Trophoblast cell (in vitro differentiated cells and primary cell): ENCODE measurements around the gene ARHGAP22.

Experiments
- DNase-seq, 2 donors: peaks; one replicate each; pipeline ENCODE4 v3.0.0-alpha.2; 2016
- H2AFZ ChIP-seq: 2 replicates; pipeline ENCODE4 v1.6.1; 2013; ENCODE audit warnings: low read length, moderate library complexity, mild to moderate bottlenecking; ENCODE audit not compliant: insufficient read depth, poor library complexity
- H2AK5ac ChIP-seq: 2 replicates; pipeline ENCODE4 v1.6.1; 2013; ENCODE audit warnings: mild to moderate bottlenecking, low read length
- H2BK120ac ChIP-seq: 2 replicates; pipeline ENCODE4 v1.6.1; 2013; ENCODE audit warnings: low read length, mild to moderate bottlenecking, moderate library complexity; ENCODE audit not compliant: insufficient read depth, poor library complexity
- H2BK12ac ChIP-seq: 2 replicates; pipeline ENCODE4 v1.6.1; 2013; ENCODE audit warnings: mild to moderate bottlenecking, low read length, moderate library complexity
- H2BK5ac ChIP-seq: 2 replicates; pipeline ENCODE4 v1.6.1; 2013; ENCODE audit warnings: low read length, low read depth, moderate library complexity, mild to moderate bottlenecking; ENCODE audit not compliant: poor library complexity
- H3K14ac ChIP-seq: 2 replicates; pipeline ENCODE4 v1.6.1; 2013; ENCODE audit warnings: mild to moderate bottlenecking, low read length
- H3K18ac ChIP-seq: 2 replicates; pipeline ENCODE4 v1.6.1; 2013; ENCODE audit warnings: mild to moderate bottlenecking, low read length
- H3K23ac ChIP-seq: 2 replicates; pipeline ENCODE4 v1.6.1; 2013; ENCODE audit warnings: low read length
- H3K27ac ChIP-seq: 2 replicates; pipeline ENCODE4 v1.5.1; 2013; ENCODE audit warnings: low read depth, mild to moderate bottlenecking, inconsistent platforms, low read length, moderate library complexity
- H3K27me3 ChIP-seq: 2 replicates; pipeline ENCODE4 v1.6.1; 2013; ENCODE audit warnings: inconsistent platforms, mild to moderate bottlenecking, low read length, moderate library complexity; ENCODE audit not compliant: insufficient read depth
- H3K36me3 ChIP-seq, 2 experiments: 1 replicate in 1 of 2; 2 replicates in 1 of 2; pipeline ENCODE4 v1.6.1; 2013; ENCODE audit warnings: low read length in 2 of 2, mild to moderate bottlenecking in 2 of 2, moderate library complexity in 1 of 2; ENCODE audit not compliant: insufficient read depth in 2 of 2, control insufficient read depth in 1 of 2
- H3K4ac ChIP-seq: 2 replicates; pipeline ENCODE4 v1.6.1; 2013; ENCODE audit warnings: low read depth, mild to moderate bottlenecking, low read length, moderate library complexity
- H3K4me1 ChIP-seq, 2 experiments: 1 replicate in 1 of 2; 2 replicates in 1 of 2; pipeline ENCODE4 v1.6.1; 2013; ENCODE audit warnings: low read length in 2 of 2, mild to moderate bottlenecking in 2 of 2, moderate library complexity in 1 of 2; ENCODE audit not compliant: insufficient read depth in 2 of 2, control insufficient read depth in 1 of 2
- H3K4me2 ChIP-seq: 2 replicates; pipeline ENCODE4 v1.6.1; 2013; ENCODE audit warnings: inconsistent platforms, mild to moderate bottlenecking, low read length, moderate library complexity
- H3K4me3 ChIP-seq: 2 replicates; pipeline ENCODE4 v1.5.1; 2013; ENCODE audit warnings: mild to moderate bottlenecking, low read depth, low read length, inconsistent platforms
- H3K79me1 ChIP-seq: one replicate; pipeline ENCODE4 v1.6.1; 2013; ENCODE audit warnings: low read length
- H3K79me2 ChIP-seq: 2 replicates; pipeline ENCODE4 v1.6.1; 2013; ENCODE audit warnings: low read length, mild to moderate bottlenecking; ENCODE audit not compliant: control insufficient read depth, insufficient read depth, poor library complexity
- H3K9ac ChIP-seq: 2 replicates; pipeline ENCODE4 v1.6.1; 2013; ENCODE audit warnings: mild to moderate bottlenecking, low read length
- H3K9me3 ChIP-seq: 2 replicates; pipeline ENCODE4 v1.6.1; 2013; ENCODE audit warnings: low read depth, mild to moderate bottlenecking, control low read depth, inconsistent platforms, low read length; ENCODE audit not compliant: insufficient read depth
- H4K12ac ChIP-seq: 2 replicates; pipeline ENCODE4 v1.6.1; 2013; ENCODE audit warnings: low read depth, mild to moderate bottlenecking, low read length, moderate library complexity
- H4K8ac ChIP-seq: 2 replicates; pipeline ENCODE4 v1.6.1; 2013; ENCODE audit warnings: low read depth, mild to moderate bottlenecking, low read length, moderate library complexity
- H4K91ac ChIP-seq: one replicate; pipeline ENCODE4 v1.6.1; 2013; ENCODE audit warnings: low read depth, mild to moderate bottlenecking, low read length, moderate library complexity
- WGBS: extraction: QIAGEN DNeasy Blood & Tissue Kit; methylation state at CpG from one replicate; pipeline ENCODE4 v1.1.7; 2013; ENCODE audit warnings: missing lambda C conversion rate; ENCODE audit not compliant: insufficient read length, insufficient coverage; ENCODE audit errors: extremely low coverage; 5-methylcytosine and 5-hydroxymethylcytosine counted together

ARHGAP22 gene

DNA sequence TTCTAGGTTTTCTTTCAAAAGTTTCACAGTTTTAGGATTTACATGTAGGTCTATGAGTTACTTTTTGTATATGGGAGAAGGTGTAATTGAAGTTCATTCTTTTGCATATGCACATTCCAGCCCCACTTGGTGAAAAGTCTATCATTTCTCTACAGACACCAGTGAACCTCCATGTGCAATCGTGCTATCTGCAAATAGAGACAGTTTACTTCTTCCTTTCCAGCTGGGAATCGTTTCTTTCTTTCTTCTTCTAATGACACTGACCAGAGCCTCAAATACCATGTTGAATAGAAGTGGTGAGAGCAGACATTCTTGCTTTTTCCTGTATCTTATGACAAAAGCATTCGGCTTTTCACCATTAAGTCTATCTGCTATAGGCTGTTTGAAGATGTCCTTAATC, 122.7 kb downstream of the ARHGAP22 start:
- no peaks in the 10 kb centered on the region for H3K79me2 ChIP-seq
- H4K91ac ChIP-seq: no peak overlapping the region
- H2AK5ac ChIP-seq: no peak overlapping the region
- H3K36me3 ChIP-seq: no peaks in the 10 kb centered on the region
- DNase-seq: no peak
- H4K8ac ChIP-seq: no peak overlapping the region
- H3K4me1 ChIP-seq: no peaks in the 10 kb centered on the region
- no peak overlapping the region for H3K4ac ChIP-seq
- no peak overlapping the region for H4K12ac ChIP-seq
- H3K14ac ChIP-seq: no peak overlapping the region
- H3K18ac ChIP-seq: no peak overlapping the region
- no peak overlapping the region for H3K4me2 ChIP-seq
- no peak overlapping the region for H2BK120ac ChIP-seq
- H2BK12ac ChIP-seq: no peak overlapping the region
- H3K9me3 ChIP-seq: no peaks in the 10 kb centered on the region
- no peak overlapping the region for H3K27ac ChIP-seq
- whole genome bisulfite sequencing: no CpG with 5 or more reads among the region's 3 CpGs
- H2AFZ ChIP-seq: no peak overlapping the region
- H3K27me3 ChIP-seq: no peaks in the 10 kb centered on the region
- no peaks in the 10 kb centered on the region for H3K79me1 ChIP-seq
- H3K4me3 ChIP-seq: no peak overlapping the region
- no peak overlapping the region for H3K23ac ChIP-seq
- no peak overlapping the region for H3K9ac ChIP-seq
- no peak overlapping the region for H2BK5ac ChIP-seq

DNA sequence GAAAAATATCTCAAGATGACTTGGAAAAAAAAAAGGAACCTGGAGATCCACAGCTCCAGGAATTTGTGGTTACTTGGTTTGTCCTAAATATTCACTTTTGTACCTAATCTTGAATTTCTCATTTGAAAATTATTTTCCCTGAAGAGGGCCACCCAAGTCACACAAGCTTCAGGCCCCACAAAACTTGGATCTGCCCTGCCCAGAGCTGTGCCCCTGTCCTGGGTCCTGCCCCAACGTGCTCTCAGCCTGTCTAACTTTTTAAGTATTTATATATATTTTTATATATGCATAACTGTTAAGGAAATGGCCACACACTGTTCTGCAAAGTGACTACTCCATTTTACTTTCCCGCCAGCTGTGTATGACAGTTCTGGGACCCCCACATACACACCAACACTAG, 123.5 kb downstream of the ARHGAP22 start:
- Histone ChIP-seq H3K4me3 (no peak overlapping the region), H3K9ac (no peak overlapping the region), H2BK12ac (no peak overlapping the region), H3K23ac (no peak overlapping the region), H3K79me1 (no peaks in the 10 kb centered on the region), H2AK5ac (no peak overlapping the region), H2BK120ac (no peak overlapping the region), H3K27ac (no peak overlapping the region), H3K4me1 (peaks cover under 1% of the 10 kb centered on the region in 2 experiments), H4K91ac (no peak overlapping the region), H4K8ac (no peak overlapping the region), H3K18ac (no peak overlapping the region), H3K4me2 (no peak overlapping the region), H3K4ac (no peak overlapping the region), H4K12ac (no peak overlapping the region), H2AFZ (no peak overlapping the region), H3K9me3 (no peaks in the 10 kb centered on the region), H3K14ac (no peak overlapping the region), H3K79me2 (no peaks in the 10 kb centered on the region), H3K36me3 (no peaks in the 10 kb centered on the region), H3K27me3 (no peaks in the 10 kb centered on the region), H2BK5ac (no peak overlapping the region)
- WGBS: no CpG with 5 or more reads among the region's 2 CpGs
- DNase-seq: no peak

DNA sequence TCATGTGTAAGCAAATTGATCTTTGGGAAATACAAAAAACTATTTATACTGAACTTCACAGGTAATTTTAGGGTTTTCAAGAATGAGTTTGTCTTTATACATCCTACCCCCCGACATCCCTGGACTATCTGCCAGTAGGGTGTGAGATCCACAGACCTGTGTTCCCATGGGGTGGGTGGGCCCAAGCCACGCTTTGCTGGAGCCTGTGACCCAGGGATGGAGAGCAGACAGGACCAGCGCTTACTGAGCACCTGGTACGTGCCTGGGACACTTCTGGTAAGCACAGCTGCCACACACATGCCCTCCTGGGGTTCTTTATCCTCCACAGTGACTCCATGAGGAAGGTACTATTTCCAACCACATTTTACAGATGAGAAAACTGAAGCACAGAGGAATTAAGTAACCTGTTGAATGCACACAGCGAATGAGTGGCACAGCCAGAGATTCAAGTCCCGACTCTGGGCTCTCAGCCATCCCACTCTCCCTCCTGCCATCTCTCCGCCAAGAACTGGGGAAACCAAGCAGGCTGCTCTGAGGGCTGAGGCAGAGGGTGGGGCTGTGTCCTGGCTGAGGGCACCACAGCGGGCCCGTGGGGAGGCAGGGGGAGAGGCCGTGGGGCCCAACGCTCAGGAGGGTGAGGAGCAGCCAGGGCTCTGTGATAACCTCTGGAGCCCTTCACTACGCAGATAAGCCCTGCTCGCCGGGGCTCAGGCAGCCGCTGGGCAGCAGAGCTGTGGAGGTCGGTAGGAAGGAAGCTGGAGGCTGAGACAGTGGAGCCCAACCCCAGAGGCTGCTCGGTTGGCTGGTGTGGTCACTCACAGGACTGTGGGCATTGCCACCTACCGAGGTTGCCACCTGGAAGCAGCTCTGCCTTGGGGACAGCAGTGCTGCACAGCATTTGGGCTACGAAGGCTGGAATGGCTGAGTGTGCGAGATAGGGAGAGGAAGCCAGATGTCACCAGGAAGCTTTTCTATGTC, 124.2 kb downstream of the ARHGAP22 start:
- no CpG with 5 or more reads among the region's 20 CpGs for WGBS
- H3K14ac ChIP-seq: no peak overlapping the region
- no peak overlapping the region for H2BK12ac ChIP-seq
- DNase-seq: no peak
- H3K27me3 ChIP-seq: no peaks in the 10 kb centered on the region
- peaks cover 4% of the 10 kb centered on the region in 2 experiments for H3K4me1 ChIP-seq
- H2BK5ac ChIP-seq: no peak overlapping the region
- no peaks in the 10 kb centered on the region for H3K79me2 ChIP-seq
- no peak overlapping the region for H4K8ac ChIP-seq
- H2AK5ac ChIP-seq: no peak overlapping the region
- no peaks in the 10 kb centered on the region for H3K36me3 ChIP-seq
- no peak overlapping the region for H2BK120ac ChIP-seq
- H3K27ac ChIP-seq: no peak overlapping the region
- H3K4ac ChIP-seq: no peak overlapping the region
- H2AFZ ChIP-seq: no peak overlapping the region
- H4K91ac ChIP-seq: no peak overlapping the region
- H3K18ac ChIP-seq: no peak overlapping the region
- H3K79me1 ChIP-seq: peaks cover 2% of the 10 kb centered on the region
- H3K4me2 ChIP-seq: no peak overlapping the region
- H3K4me3 ChIP-seq: no peak overlapping the region
- H3K23ac ChIP-seq: no peak overlapping the region
- H4K12ac ChIP-seq: no peak overlapping the region
- no peaks in the 10 kb centered on the region for H3K9me3 ChIP-seq
- no peak overlapping the region for H3K9ac ChIP-seq

DNA sequence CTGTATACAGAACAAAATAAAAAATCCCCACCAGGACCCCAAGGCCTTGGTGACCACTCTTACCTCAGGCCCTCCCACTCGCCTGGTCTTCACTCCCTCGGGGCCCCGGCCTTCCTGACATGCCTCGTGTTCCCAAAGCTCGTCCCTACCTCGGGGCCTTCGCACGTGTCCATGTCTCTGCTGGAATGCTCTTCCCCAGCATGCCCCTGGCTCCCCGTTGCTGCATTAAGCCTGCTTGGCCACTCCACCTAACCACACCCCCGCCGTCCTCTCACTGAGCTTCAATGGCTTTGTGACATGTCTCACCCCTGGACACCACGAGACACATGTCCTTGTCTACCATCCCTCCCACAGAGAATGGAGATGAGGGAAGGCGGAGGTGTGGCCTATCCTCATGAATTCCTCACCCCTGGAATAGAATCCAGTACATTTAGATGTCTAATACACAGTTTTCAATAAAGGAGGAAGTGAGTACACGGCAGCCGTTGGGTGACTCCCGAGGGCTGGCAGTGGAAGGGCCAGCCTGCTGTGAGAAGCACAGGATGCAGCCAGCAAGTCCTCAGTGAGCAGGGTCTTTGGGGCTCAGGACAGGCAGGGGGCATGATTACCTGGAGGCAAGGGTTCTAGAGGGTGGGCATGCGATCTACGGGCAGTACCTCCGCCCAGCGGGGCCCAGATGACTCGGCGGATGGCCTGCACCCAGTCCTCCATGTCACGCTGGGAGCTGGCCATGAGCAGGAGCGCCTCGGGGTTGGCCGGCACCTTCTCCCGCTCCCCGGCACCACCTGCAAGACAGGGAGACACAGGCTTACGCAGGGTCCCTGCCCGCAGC, 125.7 kb downstream of the ARHGAP22 start:
- H3K4me1 ChIP-seq: peaks cover 4% of the 10 kb centered on the region in 2 experiments
- H3K18ac ChIP-seq: no peak overlapping the region
- H3K4me3 ChIP-seq: no peak overlapping the region
- DNase-seq: no peak
- no peaks in the 10 kb centered on the region for H3K27me3 ChIP-seq
- H4K12ac ChIP-seq: no peak overlapping the region
- H3K36me3 ChIP-seq: no peaks in the 10 kb centered on the region
- H3K79me2 ChIP-seq: no peaks in the 10 kb centered on the region
- no peak overlapping the region for H2AFZ ChIP-seq
- no peak overlapping the region for H4K8ac ChIP-seq
- H4K91ac ChIP-seq: no peak overlapping the region
- H2BK120ac ChIP-seq: no peak overlapping the region
- no peak overlapping the region for H3K4me2 ChIP-seq
- no CpG with 5 or more reads among the region's 30 CpGs for WGBS
- H3K79me1 ChIP-seq: peaks cover 2% of the 10 kb centered on the region
- no peak overlapping the region for H2AK5ac ChIP-seq
- no peak overlapping the region for H3K14ac ChIP-seq
- no peak overlapping the region for H3K9ac ChIP-seq
- no peak overlapping the region for H2BK12ac ChIP-seq
- no peak overlapping the region for H3K23ac ChIP-seq
- no peak overlapping the region for H3K27ac ChIP-seq
- H3K9me3 ChIP-seq: no peaks in the 10 kb centered on the region
- no peak overlapping the region for H3K4ac ChIP-seq
- no peak overlapping the region for H2BK5ac ChIP-seq
